ENCODE data around the gene SLC9A7.

Gene SLC9A7

GRCh38 chrX:46572340-46572936 is 186.5 kb downstream of the SLC9A7 start:
- Histone ChIP-seq H3K4me3 (ENCODE audit: low read length) (no peak overlapping the region), H3K9ac (ENCODE audit: low read depth, low read length) (no peak overlapping the region), H3K4me1 (ENCODE audit: insufficient read depth, low read length) (peaks cover 13% of the 10 kb centered on the region; the same call in 1 of the 2 replicates), H3K36me3 (ENCODE audit: insufficient read depth, low read length) (no peaks in the 10 kb centered on the region), H3K27ac (ENCODE audit: low read depth, low read length) (no peak overlapping the region), H3K27me3 (ENCODE audit: insufficient read depth, low read length) (peaks cover 14% of the 10 kb centered on the region; the same call in 1 of the 2 replicates), H3K9me3 (ENCODE audit: insufficient read depth, low read depth, low read length) (no peaks in the 10 kb centered on the region)
- WGBS: 93% methylated on average over 4 of the region's 5 CpGs

GRCh38 chrX:46571423-46572339 is 187.2 kb downstream of the SLC9A7 start:
- no peaks in the 10 kb centered on the region for H3K36me3 ChIP-seq (ENCODE audit: insufficient read depth, low read length)
- H3K27me3 ChIP-seq (ENCODE audit: insufficient read depth, low read length): peaks cover 14% of the 10 kb centered on the region; the same call in 1 of the 2 replicates
- peaks cover 13% of the 10 kb centered on the region; the same call in 1 of the 2 replicates for H3K4me1 ChIP-seq (ENCODE audit: insufficient read depth, low read length)
- WGBS: 76% methylated on average over 6 of the region's 10 CpGs
- no peak overlapping the region for H3K9ac ChIP-seq (ENCODE audit: low read depth, low read length)
- H3K9me3 ChIP-seq (ENCODE audit: insufficient read depth, low read depth, low read length): no peaks in the 10 kb centered on the region
- H3K4me3 ChIP-seq (ENCODE audit: low read length): no peak overlapping the region
- no peak overlapping the region; the same call in 1 of the 2 replicates for H3K27ac ChIP-seq (ENCODE audit: low read depth, low read length)

GRCh38 chrX:46569621-46570020 is 189.3 kb downstream of the SLC9A7 start:
- Histone ChIP-seq H3K9me3 (ENCODE audit: insufficient read depth, low read depth, low read length) (no peaks in the 10 kb centered on the region), H3K9ac (ENCODE audit: low read depth, low read length) (no peak overlapping the region), H3K4me3 (ENCODE audit: low read length) (no peak overlapping the region), H3K4me1 (ENCODE audit: insufficient read depth, low read length) (peaks cover 9% of the 10 kb centered on the region; the same call in 1 of the 2 replicates), H3K36me3 (ENCODE audit: insufficient read depth, low read length) (no peaks in the 10 kb centered on the region), H3K27ac (ENCODE audit: low read depth, low read length) (no peak overlapping the region), H3K27me3 (ENCODE audit: insufficient read depth, low read length) (0 out of 2 replicates have a peak, but pooled peaks cover 4% of the 10 kb centered on the region)

GRCh38 chrX:46567388-46567787 is 191.5 kb downstream of the SLC9A7 start:
- H3K27ac ChIP-seq (ENCODE audit: low read depth, low read length): no peak overlapping the region
- H3K4me1 ChIP-seq (ENCODE audit: insufficient read depth, low read length): 0 out of 2 replicates have a peak, but pooled peaks cover 5% of the 10 kb centered on the region
- no peaks in the 10 kb centered on the region for H3K9me3 ChIP-seq (ENCODE audit: insufficient read depth, low read depth, low read length)
- H3K4me3 ChIP-seq (ENCODE audit: low read length): no peak overlapping the region
- H3K36me3 ChIP-seq (ENCODE audit: insufficient read depth, low read length): no peaks in the 10 kb centered on the region
- H3K27me3 ChIP-seq (ENCODE audit: insufficient read depth, low read length): no peaks in the 10 kb centered on the region
- no peak overlapping the region for H3K9ac ChIP-seq (ENCODE audit: low read depth, low read length)

GRCh38 chrX:46561824-46562657 is 196.9 kb downstream of the SLC9A7 start:
- no peaks in the 10 kb centered on the region for H3K36me3 ChIP-seq (ENCODE audit: insufficient read depth, low read length)
- no peaks in the 10 kb centered on the region for H3K4me1 ChIP-seq (ENCODE audit: insufficient read depth, low read length)
- H3K9ac ChIP-seq (ENCODE audit: low read depth, low read length): no peak overlapping the region
- H3K27ac ChIP-seq (ENCODE audit: low read depth, low read length): no peak overlapping the region
- no peaks in the 10 kb centered on the region for H3K27me3 ChIP-seq (ENCODE audit: insufficient read depth, low read length)
- no peak overlapping the region for H3K4me3 ChIP-seq (ENCODE audit: low read length)
- H3K9me3 ChIP-seq (ENCODE audit: insufficient read depth, low read depth, low read length): no peaks in the 10 kb centered on the region
- 93% methylated on average over 4 of the region's 6 CpGs for WGBS

- WGBS: 92% methylated on average over 3 of the region's 3 CpGs
- H3K27ac ChIP-seq (ENCODE audit: low read depth, low read length): no peak overlapping the region
- no peaks in the 10 kb centered on the region for H3K36me3 ChIP-seq (ENCODE audit: insufficient read depth, low read length)
- H3K4me3 ChIP-seq (ENCODE audit: low read length): no peak overlapping the region
- H3K9ac ChIP-seq (ENCODE audit: low read depth, low read length): no peak overlapping the region
- no peaks in the 10 kb centered on the region for H3K9me3 ChIP-seq (ENCODE audit: insufficient read depth, low read depth, low read length)
- no peaks in the 10 kb centered on the region for H3K4me1 ChIP-seq (ENCODE audit: insufficient read depth, low read length)
- no peaks in the 10 kb centered on the region for H3K27me3 ChIP-seq (ENCODE audit: insufficient read depth, low read length)
Measured at GRCh38 chrX:46559062-46559461, 199.9 kb downstream of the SLC9A7 start.

GRCh38 chrX:46554942-46555341 is 204.0 kb downstream of the SLC9A7 start:
- H3K4me3 ChIP-seq (ENCODE audit: low read length): no peak overlapping the region
- no peak overlapping the region for H3K9ac ChIP-seq (ENCODE audit: low read depth, low read length)
- H3K9me3 ChIP-seq (ENCODE audit: insufficient read depth, low read depth, low read length): no peaks in the 10 kb centered on the region
- H3K27me3 ChIP-seq (ENCODE audit: insufficient read depth, low read length): no peaks in the 10 kb centered on the region
- H3K27ac ChIP-seq (ENCODE audit: low read depth, low read length): no peak overlapping the region
- WGBS: no CpG with 5 or more reads among the region's 2 CpGs
- H3K36me3 ChIP-seq (ENCODE audit: insufficient read depth, low read length): no peaks in the 10 kb centered on the region
- peaks cover 5% of the 10 kb centered on the region; the same call in 1 of the 2 replicates for H3K4me1 ChIP-seq (ENCODE audit: insufficient read depth, low read length)

GRCh38 chrX:46553935-46554334 is 205.0 kb downstream of the SLC9A7 start:
- Histone ChIP-seq H3K27me3 (ENCODE audit: insufficient read depth, low read length) (no peaks in the 10 kb centered on the region), H3K4me1 (ENCODE audit: insufficient read depth, low read length) (peaks cover 5% of the 10 kb centered on the region; the same call in 1 of the 2 replicates), H3K9ac (ENCODE audit: low read depth, low read length) (no peak overlapping the region), H3K9me3 (ENCODE audit: insufficient read depth, low read depth, low read length) (no peaks in the 10 kb centered on the region), H3K36me3 (ENCODE audit: insufficient read depth, low read length) (peaks cover 3% of the 10 kb centered on the region), H3K4me3 (ENCODE audit: low read length) (no peak overlapping the region), H3K27ac (ENCODE audit: low read depth, low read length) (no peak overlapping the region)
- WGBS: 92% methylated on average over 5 of the region's 5 CpGs

- Histone ChIP-seq H3K4me3 (ENCODE audit: low read length) (no peak overlapping the region), H3K27me3 (ENCODE audit: insufficient read depth, low read length) (no peaks in the 10 kb centered on the region)
Measured at GRCh38 chrX:46551494-46552128, 207.3 kb downstream of the SLC9A7 start.

GRCh38 chrX:46549914-46550313 is 209.0 kb downstream of the SLC9A7 start:
- H3K27me3 ChIP-seq (ENCODE audit: insufficient read depth, low read length): no peaks in the 10 kb centered on the region
- H3K9ac ChIP-seq (ENCODE audit: low read depth, low read length): no peak overlapping the region
- no peaks in the 10 kb centered on the region for H3K9me3 ChIP-seq (ENCODE audit: insufficient read depth, low read depth, low read length)
- H3K36me3 ChIP-seq (ENCODE audit: insufficient read depth, low read length): peaks cover 28% of the 10 kb centered on the region
- WGBS: 83% methylated on average over 1 of the region's 1 CpG
- no peak overlapping the region for H3K4me3 ChIP-seq (ENCODE audit: low read length)
- peak overlapping the region; percentile 24; the same call in 1 of the 2 replicates for H3K27ac ChIP-seq (ENCODE audit: low read depth, low read length)
- H3K4me1 ChIP-seq (ENCODE audit: insufficient read depth, low read length): peaks cover 5% of the 10 kb centered on the region; the same call in 1 of the 2 replicates

More at GRCh38 chrX:46551494-46552128, 207.3 kb downstream of the SLC9A7 start:
- Histone ChIP-seq H3K27ac (ENCODE audit: low read depth, low read length) (peak overlapping the region; percentile 100), H3K9me3 (ENCODE audit: insufficient read depth, low read depth, low read length) (no peaks in the 10 kb centered on the region), H3K4me1 (ENCODE audit: insufficient read depth, low read length) (peaks cover 5% of the 10 kb centered on the region; the same call in 1 of the 2 replicates), H3K9ac (ENCODE audit: low read depth, low read length) (peak overlapping the region; percentile 77), H3K36me3 (ENCODE audit: insufficient read depth, low read length) (peaks cover 24% of the 10 kb centered on the region)
- WGBS: 5% methylated on average over 8 of the region's 8 CpGs

All from HUES64 (cell line).